ENCODE data around the gene WDR5. TPM values are rescaled to one million over a fixed set of nuclear protein-coding genes. Genes with fewer than 3 reads are reported as not detected.

WDR5 gene
- total RNA-seq, 2 experiments from 2014 or later: 32.1 to 32.7 TPM

- CTCF ChIA-PET: no interaction called here
Observed at GRCh38 chr9:134206311-134207300, 70.7 kb downstream of the WDR5 start.

GRCh38 chr9:134208310-134208841, 72.5 kb downstream of the WDR5 start:
- POLR2A ChIA-PET: no interaction called here
- Mint-ChIP-seq H3K4me1 (no peaks in the 10 kb centered on the region), H3K27ac (no peak overlapping the region), H3K9me3 (peaks cover 4% of the 10 kb centered on the region), H3K36me3 (ENCODE audit: low read depth) (no peaks in the 10 kb centered on the region), H3K27me3 (peaks cover 7% of the 10 kb centered on the region), H3K4me3 (no peak overlapping the region)
- CTCF ChIA-PET: no interaction called here
- DNase-seq: no peak

More at GRCh38 chr9:134206311-134207300, 70.7 kb downstream of the WDR5 start:
- H3K27me3 Mint-ChIP-seq: peaks cover 17% of the 10 kb centered on the region
- no peaks in the 10 kb centered on the region for H3K4me1 Mint-ChIP-seq
- POLR2A ChIA-PET: no interaction called here
- H3K4me3 Mint-ChIP-seq: no peak overlapping the region
- H3K9me3 Mint-ChIP-seq: no peaks in the 10 kb centered on the region
- no peaks in the 10 kb centered on the region for H3K36me3 Mint-ChIP-seq (ENCODE audit: low read depth)
- no peak for DNase-seq
- H3K27ac Mint-ChIP-seq: no peak overlapping the region

GRCh38 chr9:134208981-134209725, 73.3 kb downstream of the WDR5 start:
- no peak overlapping the region for H3K4me3 Mint-ChIP-seq
- DNase-seq: no peak
- H3K36me3 Mint-ChIP-seq (ENCODE audit: low read depth): no peaks in the 10 kb centered on the region
- H3K27ac Mint-ChIP-seq: no peak overlapping the region
- peaks cover 2% of the 10 kb centered on the region for H3K27me3 Mint-ChIP-seq
- ChIA-PET CTCF (interaction anchor here (0.8 kb wide), 1 partner anchor 9 kb away, joined by 3 read pairs; no protein-coding TSS in a partner anchor), POLR2A (no interaction called here)
- peaks cover 4% of the 10 kb centered on the region for H3K9me3 Mint-ChIP-seq
- no peaks in the 10 kb centered on the region for H3K4me1 Mint-ChIP-seq

Other genes with a start within 250 kb of the WDR5 start
- gene VAV2, start 143.8 kb upstream of the WDR5 start, total RNA-seq: 1 to 10 TPM; 2.4 to 2.9 TPM
- 10 to 100 TPM in 1 of 2 experiments, 1 to 10 TPM in 1; 9.6 to 10.3 TPM for gene BRD3OS, start 110.6 kb upstream of the WDR5 start, total RNA-seq
- gene BRD3, start 68.1 kb upstream of the WDR5 start, total RNA-seq: 10 to 100 TPM; 26.0 to 29.3 TPM
- 10 to 100 TPM; 21.7 to 22.1 TPM for gene RNU6ATAC, start 28.5 kb downstream of the WDR5 start, total RNA-seq
- gene RXRA, start 190.4 kb downstream of the WDR5 start, total RNA-seq: 1 to 10 TPM; 7.0 to 7.8 TPM

All from activated CD4-positive, alpha-beta memory T cell treated with anti-CD3 and anti-CD28 coated beads, Interleukin-2, amount 10 ng/mL, durations not matched to agents 7 days and 5 days (primary cell).